ENCODE results near the gene GALNTL6. TPM values are rescaled to one million over a fixed set of nuclear protein-coding genes. Genes with fewer than 3 reads are reported as not detected.

The GALNTL6 gene
- 0.34 and 0.99 TPM in 2 replicates for total RNA-seq
- total RNA-seq (2013) = 1.8 TPM
- polyA plus RNA-seq = 0.37 and 1.1 TPM in 2 replicates
- polyA minus RNA-seq = 0.14 and 1.8 TPM in 2 replicates

GRCh38 chr4:171812665-171813525, at the start of gene GALNTL6:
GALNTL6 (plus strand) TSS chr4:171813404.
- peak within 1 kb of the TSS; percentile 65 for H3K9ac ChIP-seq (ENCODE audit: low read length)
- H3K27me3 Mint-ChIP-seq = peaks cover 26% of the 10 kb centered on the region
- CTCF ChIA-PET = no interaction called here
- H3K4me1 Mint-ChIP-seq = peaks cover 21% of the 10 kb centered on the region
- POLR2A ChIA-PET = no interaction called here
- H3K4me1 ChIP-seq (ENCODE audit: control insufficient read depth in 2 of 2, insufficient read depth in 2 of 2, low read length in 2 of 2) = peaks cover 17 to 28% of the 10 kb centered on the region in 2 donors
- DNase-seq (peak; percentile 20), ATAC-seq (ENCODE audit: low read depth) (peak; percentile 56)
- peaks cover 0 to 30% (median 14%) of the 10 kb centered on the region in 4 experiments for H3K27me3 ChIP-seq (replicated peaks in 1 of 4; ENCODE audit: control extremely low read depth in 1 of 4, control insufficient read depth in 3 of 4, insufficient read depth in 4 of 4, low read length in 3 of 4)
- peak within 1 kb of the TSS; percentile 74 for H2AFZ ChIP-seq (ENCODE audit: insufficient read depth, low read depth, low read length, poor library complexity, severe bottlenecking)
- no peaks in the 10 kb centered on the region for H3K9me3 Mint-ChIP-seq (ENCODE audit: insufficient read depth)
- H3K27ac Mint-ChIP-seq = peak within 1 kb of the TSS; percentile 56
- no peaks in the 10 kb centered on the region for H3K79me2 ChIP-seq (ENCODE audit: control insufficient read depth, insufficient read depth, low read length)
- H3K36me3 ChIP-seq (replicated peaks in 1 of 2; ENCODE audit: control extremely low read depth in 1 of 2, control insufficient read depth in 1 of 2, extremely low read depth in 1 of 2, insufficient read depth in 2 of 2, low read length in 1 of 2) = no peaks in the 10 kb centered on the region
- 5% methylated on average over 83 of the region's 83 CpGs for WGBS (ENCODE audit: insufficient coverage)
- H3K4me3 Mint-ChIP-seq = peak within 1 kb of the TSS; percentile 90
- peak within 1 kb of the TSS; percentile 87 for H3K4me2 ChIP-seq (replicated peaks; ENCODE audit: low read depth, low read length, poor library complexity, severe bottlenecking)
- H3K9me3 ChIP-seq (ENCODE audit: control extremely low read depth in 1 of 3, control insufficient read depth in 2 of 3, insufficient read depth in 1 of 3, low read length in 2 of 3) = peaks cover 0 to 8% (median 0%) of the 10 kb centered on the region in 3 donors
- TF ChIP-seq EZH2 (IDR thresholded peaks at IDR 0.05; ENCODE audit: borderline replicate concordance, insufficient read depth, low read depth, low read length, poor library complexity, severe bottlenecking) (no peak), CTCF (IDR thresholded peaks at IDR 0.05) (no peak)
- H3K4me3 ChIP-seq (ENCODE audit: control extremely low read depth in 1 of 5, extremely low read depth in 1 of 5, insufficient read depth in 1 of 5, low read depth in 2 of 5, low read length in 4 of 5) = peak within 1 kb of the TSS; percentile 30 to 64 (median 52)
- intact Hi-C loops (cut with micrococcal nuclease) = no loop called here
- no peaks in the 10 kb centered on the region for H4K20me1 ChIP-seq (ENCODE audit: control insufficient read depth, insufficient read depth, low read length, poor library complexity, severe bottlenecking)
- H3K27ac ChIP-seq (ENCODE audit: low read length in 2 of 2) = no peak within 1 kb of the TSS

- Histone ChIP-seq H3K4me3 (ENCODE audit: control extremely low read depth in 1 of 5, extremely low read depth in 1 of 5, insufficient read depth in 1 of 5, low read depth in 2 of 5, low read length in 4 of 5) (no peak overlapping the region), H3K27ac (ENCODE audit: low read length in 2 of 2) (no peak overlapping the region), H4K20me1 (ENCODE audit: control insufficient read depth, insufficient read depth, low read length, poor library complexity, severe bottlenecking) (no peaks in the 10 kb centered on the region), H2AFZ (ENCODE audit: insufficient read depth, low read depth, low read length, poor library complexity, severe bottlenecking) (no peak overlapping the region), H3K79me2 (ENCODE audit: control insufficient read depth, insufficient read depth, low read length) (no peaks in the 10 kb centered on the region), H3K9me3 (ENCODE audit: control extremely low read depth in 1 of 3, control insufficient read depth in 2 of 3, insufficient read depth in 1 of 3, low read length in 2 of 3) (no peaks in the 10 kb centered on the region), H3K4me1 (ENCODE audit: control insufficient read depth in 2 of 2, insufficient read depth in 2 of 2, low read length in 2 of 2) (no peaks in the 10 kb centered on the region), H3K9ac (ENCODE audit: low read length) (no peak overlapping the region), H3K27me3 (replicated peaks in 1 of 4; ENCODE audit: control extremely low read depth in 1 of 4, control insufficient read depth in 3 of 4, insufficient read depth in 4 of 4, low read length in 3 of 4) (no peaks in the 10 kb centered on the region), H3K4me2 (replicated peaks; ENCODE audit: low read depth, low read length, poor library complexity, severe bottlenecking) (no peak overlapping the region), H3K36me3 (replicated peaks in 1 of 2; ENCODE audit: control extremely low read depth in 1 of 2, control insufficient read depth in 1 of 2, extremely low read depth in 1 of 2, insufficient read depth in 2 of 2, low read length in 1 of 2) (no peaks in the 10 kb centered on the region)
- Mint-ChIP-seq H3K4me1 (no peaks in the 10 kb centered on the region), H3K4me3 (no peak overlapping the region), H3K27me3 (no peaks in the 10 kb centered on the region), H3K9me3 (ENCODE audit: insufficient read depth) (peaks cover 2% of the 10 kb centered on the region), H3K27ac (no peak overlapping the region)
- TF ChIP-seq CTCF (IDR thresholded peaks at IDR 0.05) (no peak), EZH2 (IDR thresholded peaks at IDR 0.05; ENCODE audit: borderline replicate concordance, insufficient read depth, low read depth, low read length, poor library complexity, severe bottlenecking) (no peak)
- no peak for ATAC-seq (ENCODE audit: low read depth)
- CTCF ChIA-PET = no interaction called here
- POLR2A ChIA-PET = no interaction called here
- intact Hi-C loops (cut with micrococcal nuclease) = no loop called here
- DNase-seq = no peak
These were observed 47.7 kb upstream of the GALNTL6 start for GRCh38 chr4:171765514-171765913.
